HUES6 (cell line): ENCODE measurements around the gene CDC25B.
A peak's percentile ranks its signal among the peaks of the same experiment; 100 is the strongest.
"Not testable (repeated sequence)": the region's sequence is repeated elsewhere in the genome, so short reads cannot be mapped to it uniquely, and the experiment has no call there.

Source experiments
- H3K27ac ChIP-seq: 2 replicates; pipeline ENCODE4 v1.7.0; 2013; ENCODE audit warnings: low read depth, mild to moderate bottlenecking, low read length, inconsistent platforms
- H3K27me3 ChIP-seq: 2 replicates; pipeline ENCODE4 v1.6.1; 2013; ENCODE audit warnings: low read length; ENCODE audit not compliant: control insufficient read depth, insufficient read depth
- H3K36me3 ChIP-seq: 2 replicates; pipeline ENCODE4 v1.6.1; 2013; ENCODE audit warnings: low read length; ENCODE audit not compliant: control insufficient read depth, insufficient read depth
- H3K4me1 ChIP-seq: 2 replicates; pipeline ENCODE4 v1.6.1; 2013; ENCODE audit warnings: low read length; ENCODE audit not compliant: control insufficient read depth, insufficient read depth
- H3K4me3 ChIP-seq: 2 replicates; pipeline ENCODE4 v1.5.1; 2013; ENCODE audit warnings: low read depth, low read length
- H3K9ac ChIP-seq: one replicate; pipeline ENCODE4 v1.6.1; 2013; ENCODE audit warnings: mild to moderate bottlenecking, low read length
- H3K9me3 ChIP-seq: 2 replicates; pipeline ENCODE4 v1.6.1; 2013; ENCODE audit warnings: low read depth, low read length; ENCODE audit not compliant: control insufficient read depth, insufficient read depth

CDC25B gene

DNA sequence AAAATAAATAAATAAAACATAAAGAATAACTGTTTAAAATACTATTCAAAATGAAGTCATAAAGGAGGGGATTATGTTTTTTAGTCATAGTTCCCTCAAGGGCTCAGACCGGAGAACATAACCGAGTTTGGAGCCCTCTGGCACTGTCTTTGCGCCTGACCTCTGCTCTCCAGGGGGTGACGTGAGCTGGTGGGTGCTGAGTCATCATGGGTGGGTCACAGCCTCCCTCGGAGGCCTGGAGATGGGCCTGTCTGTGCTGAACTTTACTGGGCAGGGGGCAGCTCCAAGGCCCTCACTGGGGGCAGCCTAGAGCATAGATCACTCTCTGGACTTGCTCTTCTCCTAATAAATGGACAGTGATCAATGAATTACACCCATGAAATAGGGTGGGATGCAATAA is 47.4 kb downstream of the CDC25B start:
- Histone ChIP-seq H3K36me3 (no peaks in the 10 kb centered on the region), H3K4me3 (no peak overlapping the region), H3K4me1 (peaks cover 9% of the 10 kb centered on the region; the same call in 1 of the 2 replicates), H3K27me3 (no peaks in the 10 kb centered on the region), H3K9me3 (no peaks in the 10 kb centered on the region), H3K27ac (no peak overlapping the region), H3K9ac (no peak overlapping the region)

DNA sequence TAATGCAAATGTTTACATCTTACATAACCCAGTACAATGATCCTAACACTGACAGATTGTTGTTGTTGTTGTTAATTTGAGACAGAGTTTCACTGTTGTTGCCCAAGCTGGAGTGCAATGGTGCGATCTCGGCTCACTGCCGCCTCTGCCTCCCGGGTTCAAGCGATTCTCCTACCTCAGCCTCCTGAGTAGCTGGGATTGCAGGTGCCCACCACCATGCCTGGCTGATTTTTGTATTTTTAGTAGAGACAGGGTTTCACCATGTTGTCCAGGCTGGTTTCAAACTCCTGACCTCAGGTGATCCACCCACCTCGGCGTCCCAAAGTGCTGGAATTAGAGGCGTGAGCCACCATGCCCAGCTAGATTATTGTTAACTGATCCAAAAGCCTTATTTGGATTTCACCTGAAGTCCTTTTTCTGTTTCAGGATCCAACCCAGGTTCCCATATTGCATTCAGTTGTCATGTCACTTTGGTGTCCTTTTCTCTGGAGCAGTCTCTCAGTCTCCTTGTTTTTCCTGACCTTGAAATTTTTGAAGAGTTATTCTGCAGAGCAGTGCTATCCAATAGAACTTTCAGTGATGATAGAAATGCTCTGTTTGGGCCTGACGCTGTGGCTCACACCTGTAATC is 48.0 kb downstream of the CDC25B start:
- H3K36me3 ChIP-seq, H3K27ac ChIP-seq, H3K9me3 ChIP-seq, H3K4me1 ChIP-seq, H3K27me3 ChIP-seq, H3K9ac ChIP-seq, H3K4me3 ChIP-seq: not testable (repeated sequence)

GRCh38 chr20:3846378-3846739 is 50.2 kb downstream of the CDC25B start:
- Histone ChIP-seq H3K27me3 (no peaks in the 10 kb centered on the region), H3K9ac (peak overlapping the region; percentile 84), H3K36me3 (no peaks in the 10 kb centered on the region), H3K27ac (no peak overlapping the region), H3K4me1 (peaks cover 6% of the 10 kb centered on the region; the same call in 1 of the 2 replicates), H3K9me3 (no peaks in the 10 kb centered on the region), H3K4me3 (peak overlapping the region; percentile 99)

GRCh38 chr20:3846740-3847428 is 50.8 kb downstream of the CDC25B start, which contains the start of gene MAVS:
Gene MAVS, plus strand, starts transcription at chr20:3846834. Its CDS starts 7,791 bp downstream, at chr20:3854625.
- no peaks in the 10 kb centered on the region for H3K27me3 ChIP-seq
- H3K4me1 ChIP-seq = peaks cover 6% of the 10 kb centered on the region; the same call in 1 of the 2 replicates
- H3K9ac ChIP-seq = peak within 1 kb of the TSS; percentile 84
- H3K4me3 ChIP-seq = peak within 1 kb of the TSS; percentile 99
- H3K36me3 ChIP-seq = no peaks in the 10 kb centered on the region
- H3K9me3 ChIP-seq = no peaks in the 10 kb centered on the region
- peak within 1 kb of the TSS; percentile 69; the same call in 1 of the 2 replicates for H3K27ac ChIP-seq

DNA sequence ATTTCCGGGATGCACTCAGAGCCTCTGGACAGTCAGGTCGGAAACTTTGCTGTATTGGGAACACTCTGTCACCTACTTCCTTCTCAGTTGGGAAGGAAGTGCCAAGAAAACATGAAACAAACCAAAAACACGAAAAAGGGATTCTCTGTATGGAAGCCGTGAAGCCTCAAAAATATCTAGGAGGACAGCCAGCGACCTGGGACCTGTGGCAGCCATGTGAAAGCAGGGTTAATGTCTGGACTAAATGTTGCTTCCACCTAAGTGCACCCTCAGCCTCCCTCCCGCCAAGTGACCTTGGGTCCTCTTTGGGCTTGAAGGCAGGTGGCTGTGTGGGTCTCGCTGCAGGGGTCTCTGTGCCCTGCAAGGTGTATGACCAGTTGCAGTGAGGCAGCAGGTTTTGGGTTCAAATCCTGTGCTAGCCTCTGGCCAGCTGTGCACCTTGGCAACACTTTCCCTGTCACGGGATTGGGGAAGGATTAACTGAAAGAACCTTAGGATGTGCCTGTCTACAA is 51.4 kb downstream of the CDC25B start:
- Histone ChIP-seq H3K4me3 (peak overlapping the region; percentile 99), H3K9ac (peak overlapping the region; percentile 84), H3K4me1 (peaks cover 6% of the 10 kb centered on the region; the same call in 1 of the 2 replicates), H3K36me3 (peaks cover 2% of the 10 kb centered on the region; the same call in 1 of the 2 replicates), H3K9me3 (no peaks in the 10 kb centered on the region), H3K27ac (no peak overlapping the region), H3K27me3 (no peaks in the 10 kb centered on the region)

- H3K27me3 ChIP-seq = no peaks in the 10 kb centered on the region
- peaks cover 6% of the 10 kb centered on the region; the same call in 1 of the 2 replicates for H3K4me1 ChIP-seq
- peaks cover 2% of the 10 kb centered on the region; the same call in 1 of the 2 replicates for H3K36me3 ChIP-seq
- no peak overlapping the region for H3K27ac ChIP-seq
- no peak overlapping the region for H3K9ac ChIP-seq
- H3K9me3 ChIP-seq = no peaks in the 10 kb centered on the region
- no peak overlapping the region for H3K4me3 ChIP-seq
Measured at GRCh38 chr20:3848565-3848964, 52.5 kb downstream of the CDC25B start.

- Histone ChIP-seq H3K4me3 (no peak overlapping the region), H3K9ac (no peak overlapping the region), H3K27ac (no peak overlapping the region), H3K36me3 (peaks cover 20% of the 10 kb centered on the region), H3K27me3 (no peaks in the 10 kb centered on the region), H3K4me1 (no peaks in the 10 kb centered on the region), H3K9me3 (no peaks in the 10 kb centered on the region)
Measured at GRCh38 chr20:3854462-3854871, 58.4 kb downstream of the CDC25B start.
